Measurements from ENCODE around the gene LPIN2.
A peak's percentile ranks its signal among the peaks of the same experiment; 100 is the strongest.
"Not testable (repeated sequence)": the region's sequence is repeated elsewhere in the genome, so short reads cannot be mapped to it uniquely, and the experiment has no call there.

The LPIN2 gene

DNA sequence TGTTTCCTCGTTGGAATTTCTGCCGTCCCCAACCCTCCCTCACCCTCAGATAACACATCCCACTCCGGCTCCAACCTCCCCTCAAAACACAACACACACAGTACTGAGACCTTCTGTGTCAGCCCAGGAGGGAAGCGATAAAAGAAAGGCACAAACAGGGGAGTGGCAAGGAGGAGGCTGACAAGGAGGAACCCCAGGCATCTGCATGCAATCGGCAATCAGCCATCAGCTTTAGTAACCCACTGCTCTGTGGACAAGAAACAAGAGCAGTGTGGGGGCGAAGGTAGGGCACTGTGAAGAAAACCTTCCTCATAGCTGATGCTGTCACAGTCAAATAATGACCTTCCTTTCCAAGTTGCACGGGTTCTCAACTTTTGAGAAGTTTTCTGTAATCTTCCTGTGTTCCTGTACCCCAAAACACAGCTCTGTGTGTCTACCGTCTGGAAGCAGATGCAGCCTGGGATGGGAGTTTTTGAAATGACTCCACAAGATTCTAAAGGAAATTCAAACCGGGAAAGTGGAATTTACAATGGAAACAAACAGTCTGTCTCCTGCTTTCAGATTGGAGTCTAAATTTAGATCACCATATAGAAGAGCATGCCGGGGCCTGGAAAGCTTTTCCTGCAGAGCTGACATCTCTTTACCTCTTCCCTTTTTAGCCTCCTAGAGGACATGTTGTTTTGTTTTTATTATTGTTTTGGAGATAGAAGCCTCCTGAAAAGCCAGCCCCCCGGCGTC lies 16.4 kb upstream of the LPIN2 start:
- H3K4me3 ChIP-seq (ENCODE audit: low read depth, low read length) = no peak overlapping the region
- TF ChIP-seq, protein P1, sequence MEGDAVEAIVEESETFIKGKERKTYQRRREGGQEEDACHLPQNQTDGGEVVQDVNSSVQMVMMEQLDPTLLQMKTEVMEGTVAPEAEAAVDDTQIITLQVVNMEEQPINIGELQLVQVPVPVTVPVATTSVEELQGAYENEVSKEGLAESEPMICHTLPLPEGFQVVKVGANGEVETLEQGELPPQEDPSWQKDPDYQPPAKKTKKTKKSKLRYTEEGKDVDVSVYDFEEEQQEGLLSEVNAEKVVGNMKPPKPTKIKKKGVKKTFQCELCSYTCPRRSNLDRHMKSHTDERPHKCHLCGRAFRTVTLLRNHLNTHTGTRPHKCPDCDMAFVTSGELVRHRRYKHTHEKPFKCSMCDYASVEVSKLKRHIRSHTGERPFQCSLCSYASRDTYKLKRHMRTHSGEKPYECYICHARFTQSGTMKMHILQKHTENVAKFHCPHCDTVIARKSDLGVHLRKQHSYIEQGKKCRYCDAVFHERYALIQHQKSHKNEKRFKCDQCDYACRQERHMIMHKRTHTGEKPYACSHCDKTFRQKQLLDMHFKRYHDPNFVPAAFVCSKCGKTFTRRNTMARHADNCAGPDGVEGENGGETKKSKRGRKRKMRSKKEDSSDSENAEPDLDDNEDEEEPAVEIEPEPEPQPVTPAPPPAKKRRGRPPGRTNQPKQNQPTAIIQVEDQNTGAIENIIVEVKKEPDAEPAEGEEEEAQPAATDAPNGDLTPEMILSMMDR (IDR thresholded peaks at IDR 0.05; ENCODE audit: low read depth, low read length) = no peak
- TF ChIP-seq, protein P2, sequence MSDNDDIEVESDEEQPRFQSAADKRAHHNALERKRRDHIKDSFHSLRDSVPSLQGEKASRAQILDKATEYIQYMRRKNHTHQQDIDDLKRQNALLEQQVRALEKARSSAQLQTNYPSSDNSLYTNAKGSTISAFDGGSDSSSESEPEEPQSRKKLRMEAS (IDR thresholded peaks at IDR 0.05; ENCODE audit: low read depth, low read length) = no peak
- no peak for TF ChIP-seq MYC (IDR thresholded peaks at IDR 0.05; ENCODE audit: low read depth, low read length)
- no peak for TF ChIP-seq POLR2A (IDR thresholded peaks at IDR 0.05; ENCODE audit: extremely low read depth, insufficient read length)

DNA sequence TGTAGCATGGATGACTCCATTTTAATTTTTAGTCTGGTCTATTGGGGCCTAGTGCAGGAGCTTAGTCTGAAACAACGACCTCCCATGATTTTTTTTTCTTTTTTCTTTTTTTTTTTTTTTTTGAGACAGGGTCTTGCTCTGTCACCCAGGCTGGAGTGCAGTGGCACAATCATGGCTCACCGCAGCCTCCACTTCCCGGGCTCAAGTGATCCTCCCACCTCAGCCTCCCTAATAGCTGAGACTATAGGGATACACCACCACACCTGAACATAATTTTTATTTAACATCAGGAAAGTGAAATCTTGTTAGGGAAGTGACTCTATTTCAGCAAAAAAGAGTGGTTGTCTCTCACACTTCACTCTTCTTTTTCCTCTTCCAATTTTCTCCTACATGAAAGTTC lies 15.2 kb upstream of the LPIN2 start:
- H3K4me3 ChIP-seq (ENCODE audit: low read depth, low read length); DNase-seq (ENCODE audit: low read depth): not testable (repeated sequence)

More for the DNA sequence above, 16.4 kb upstream of the LPIN2 start:
- no peak for DNase-seq (ENCODE audit: low read depth)

DNA sequence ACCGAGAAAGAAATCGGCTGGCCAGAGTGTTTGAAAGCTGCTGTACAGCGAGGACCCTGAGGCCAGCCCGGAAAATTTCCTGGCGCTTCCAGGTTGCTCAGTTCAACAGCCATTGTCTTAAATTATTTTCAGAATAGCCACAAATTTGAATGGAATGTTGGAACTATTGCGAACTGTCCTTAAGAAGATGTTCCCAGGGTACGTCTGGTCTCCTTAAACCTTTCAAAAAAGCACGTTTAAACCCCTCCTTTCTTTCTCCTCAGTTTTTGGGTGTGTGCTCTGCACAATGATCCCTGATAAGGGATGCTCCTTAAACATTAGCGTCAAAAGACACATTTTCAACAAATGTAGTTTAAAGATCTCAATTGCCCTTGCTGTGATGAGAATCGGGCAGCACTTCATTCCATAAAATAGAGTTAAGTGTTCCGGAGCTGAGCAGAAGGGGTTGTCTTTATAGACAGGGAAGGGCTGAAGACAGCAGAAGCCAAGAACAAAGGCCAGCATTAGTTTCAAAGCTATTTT lies 14.5 kb upstream of the LPIN2 start:
- TF ChIP-seq, protein P1 (IDR thresholded peaks at IDR 0.05; ENCODE audit: low read depth, low read length) = no peak
- TF ChIP-seq POLR2A (IDR thresholded peaks at IDR 0.05; ENCODE audit: extremely low read depth, insufficient read length) (no peak), MYC (IDR thresholded peaks at IDR 0.05; ENCODE audit: low read depth, low read length) (no peak)
- TF ChIP-seq, protein P2 (IDR thresholded peaks at IDR 0.05; ENCODE audit: low read depth, low read length) = no peak
- no peak for DNase-seq (ENCODE audit: low read depth)
- no peak overlapping the region for H3K4me3 ChIP-seq (ENCODE audit: low read depth, low read length)

DNA sequence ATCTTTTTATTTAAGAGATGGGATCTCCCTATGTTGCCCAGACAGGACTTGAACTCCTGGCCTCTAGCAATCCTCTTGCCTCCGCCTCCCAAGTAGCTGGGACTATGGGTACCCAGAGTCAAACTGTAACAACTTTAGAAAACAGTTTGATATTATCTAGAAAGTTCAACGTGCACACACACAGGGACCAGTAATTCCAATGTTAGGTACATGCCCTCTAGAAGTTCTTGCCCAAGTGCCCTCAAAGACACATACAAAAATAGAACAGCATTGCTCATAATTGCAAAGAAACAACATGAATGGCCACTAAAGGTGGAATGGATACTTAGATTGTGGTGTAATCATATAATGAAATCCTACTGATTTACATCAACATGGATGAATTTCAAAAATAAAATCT lies 12.6 kb upstream of the LPIN2 start:
- TF ChIP-seq, protein P2 (IDR thresholded peaks at IDR 0.05; ENCODE audit: low read depth, low read length) = no peak
- TF ChIP-seq, protein P1 (IDR thresholded peaks at IDR 0.05; ENCODE audit: low read depth, low read length) = no peak
- TF ChIP-seq MYC (IDR thresholded peaks at IDR 0.05; ENCODE audit: low read depth, low read length) = no peak
- H3K4me3 ChIP-seq (ENCODE audit: low read depth, low read length) = no peak overlapping the region
- DNase-seq (ENCODE audit: low read depth) = no peak

DNA sequence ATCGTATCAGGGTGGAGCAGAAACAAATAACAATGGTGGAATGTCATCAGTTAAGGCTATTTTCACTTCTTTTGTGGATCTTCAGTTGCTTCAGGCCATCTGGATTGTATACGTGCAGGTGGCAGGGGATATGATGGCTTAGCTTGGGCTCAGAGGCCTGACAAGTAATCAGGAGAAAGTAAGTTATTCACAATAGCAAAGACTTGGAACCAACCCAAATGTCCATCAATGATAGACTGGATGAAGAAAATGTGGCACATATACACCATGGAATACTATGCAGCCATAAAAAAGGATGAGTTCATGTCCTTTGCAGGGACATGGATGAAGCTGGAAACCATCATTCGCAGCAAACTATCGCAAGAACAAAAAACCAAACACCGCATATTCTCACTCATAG lies 10.7 kb upstream of the LPIN2 start:
- DNase-seq (ENCODE audit: low read depth); H3K4me3 ChIP-seq (ENCODE audit: low read depth, low read length): not testable (repeated sequence)

DNA sequence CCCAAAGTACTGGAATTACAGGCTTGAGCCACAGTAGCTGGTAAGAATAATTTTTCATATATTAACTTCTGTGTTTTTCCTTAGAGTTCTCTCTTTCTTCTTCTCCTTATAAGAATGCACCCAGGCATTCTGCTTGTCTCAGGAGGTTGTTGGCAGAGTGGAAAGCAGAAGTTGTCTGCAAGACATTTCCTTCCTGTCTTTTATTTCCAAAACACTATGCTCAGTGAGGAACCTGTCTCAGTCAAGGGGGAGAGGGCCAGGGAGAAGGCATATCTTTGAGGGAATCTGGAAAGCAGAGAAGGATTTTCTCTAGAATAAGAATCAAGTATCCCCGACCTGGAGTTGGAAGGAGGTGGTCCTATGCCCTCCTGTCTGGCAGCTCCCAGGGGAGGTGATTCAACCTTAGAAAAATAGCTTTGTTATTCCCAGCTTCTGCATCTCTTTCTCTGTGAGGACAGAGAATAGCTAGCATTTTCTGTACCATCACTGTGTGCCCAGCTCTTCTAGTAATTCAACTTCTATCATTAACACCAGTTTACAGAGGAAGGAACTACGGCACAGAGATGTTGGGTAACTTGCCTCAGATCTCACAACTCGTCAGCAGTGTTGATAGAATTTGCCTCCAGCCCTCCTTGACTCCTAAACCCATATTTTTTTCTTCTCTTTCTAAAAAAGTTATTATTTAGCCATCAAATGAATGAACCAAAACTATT lies 3.8 kb upstream of the LPIN2 start:
- DNase-seq (ENCODE audit: low read depth) = peak; percentile 82
- H3K4me3 ChIP-seq (ENCODE audit: low read depth, low read length) = peak overlapping the region; percentile 0
- TF ChIP-seq, protein P1 (IDR thresholded peaks at IDR 0.05; ENCODE audit: low read depth, low read length) = no peak
- no peak for TF ChIP-seq MYC (IDR thresholded peaks at IDR 0.05; ENCODE audit: low read depth, low read length)
- TF ChIP-seq POLR2A (IDR thresholded peaks at IDR 0.05; ENCODE audit: extremely low read depth, insufficient read length) = no peak
- TF ChIP-seq, protein P2 (IDR thresholded peaks at IDR 0.05; ENCODE audit: low read depth, low read length) = no peak
